ENCODE data around the gene FUNDC1. TPM values are rescaled to one million over a fixed set of nuclear protein-coding genes. Genes with fewer than 3 reads are reported as not detected.

Gene FUNDC1, protein sequence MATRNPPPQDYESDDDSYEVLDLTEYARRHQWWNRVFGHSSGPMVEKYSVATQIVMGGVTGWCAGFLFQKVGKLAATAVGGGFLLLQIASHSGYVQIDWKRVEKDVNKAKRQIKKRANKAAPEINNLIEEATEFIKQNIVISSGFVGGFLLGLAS
- 13.5 and 15.5 TPM in 2 replicates for total RNA-seq

DNA sequence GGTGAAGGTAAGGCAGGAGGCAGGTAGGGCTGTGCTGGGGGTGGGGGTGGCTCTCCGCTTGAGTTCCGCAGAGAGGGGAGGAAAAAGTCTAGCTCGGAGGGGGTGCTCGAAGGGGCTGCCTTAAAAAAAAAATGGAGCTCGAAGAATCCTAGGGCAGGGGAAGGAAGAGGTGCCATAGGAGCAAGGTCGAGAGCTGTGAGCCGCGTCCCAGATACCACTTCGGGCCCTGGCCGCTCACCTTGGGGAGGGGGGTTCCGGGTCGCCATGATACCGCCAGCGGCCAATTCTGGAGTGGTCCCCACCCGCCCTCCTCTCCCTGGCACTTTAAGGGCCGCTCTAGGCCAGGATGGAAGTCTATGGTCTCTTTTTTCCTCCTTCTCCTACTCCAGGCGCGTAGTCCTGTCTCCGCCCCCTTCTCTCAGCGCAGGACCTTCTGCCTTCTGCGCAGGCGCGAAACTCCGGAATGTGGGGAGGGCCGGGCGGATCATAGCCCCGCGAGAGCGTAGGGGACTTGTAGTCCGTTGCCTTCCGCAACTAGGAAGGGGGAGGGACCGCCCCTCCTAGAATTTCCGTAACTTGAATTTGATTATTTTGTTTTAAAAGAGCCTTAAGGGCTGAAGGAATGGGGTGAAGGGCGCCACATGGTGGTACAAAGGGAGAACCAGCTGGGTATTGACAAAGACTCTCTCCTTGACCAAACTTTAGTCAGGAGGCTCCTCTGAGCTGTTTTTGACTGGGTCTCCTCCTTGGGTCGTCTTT, at the start of gene FUNDC1:
FUNDC1 (minus strand) TSS at position 293 of the 759 bp plus-strand sequence; CDS start at position 266, 27 bp downstream.
- DNase-seq (ENCODE audit: low read depth), result peak; percentile 93
- peak within 1 kb of the TSS; percentile 75 for H3K4me3 ChIP-seq (ENCODE audit: low read depth, low read length)
- TF ChIP-seq, protein P1, sequence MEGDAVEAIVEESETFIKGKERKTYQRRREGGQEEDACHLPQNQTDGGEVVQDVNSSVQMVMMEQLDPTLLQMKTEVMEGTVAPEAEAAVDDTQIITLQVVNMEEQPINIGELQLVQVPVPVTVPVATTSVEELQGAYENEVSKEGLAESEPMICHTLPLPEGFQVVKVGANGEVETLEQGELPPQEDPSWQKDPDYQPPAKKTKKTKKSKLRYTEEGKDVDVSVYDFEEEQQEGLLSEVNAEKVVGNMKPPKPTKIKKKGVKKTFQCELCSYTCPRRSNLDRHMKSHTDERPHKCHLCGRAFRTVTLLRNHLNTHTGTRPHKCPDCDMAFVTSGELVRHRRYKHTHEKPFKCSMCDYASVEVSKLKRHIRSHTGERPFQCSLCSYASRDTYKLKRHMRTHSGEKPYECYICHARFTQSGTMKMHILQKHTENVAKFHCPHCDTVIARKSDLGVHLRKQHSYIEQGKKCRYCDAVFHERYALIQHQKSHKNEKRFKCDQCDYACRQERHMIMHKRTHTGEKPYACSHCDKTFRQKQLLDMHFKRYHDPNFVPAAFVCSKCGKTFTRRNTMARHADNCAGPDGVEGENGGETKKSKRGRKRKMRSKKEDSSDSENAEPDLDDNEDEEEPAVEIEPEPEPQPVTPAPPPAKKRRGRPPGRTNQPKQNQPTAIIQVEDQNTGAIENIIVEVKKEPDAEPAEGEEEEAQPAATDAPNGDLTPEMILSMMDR (IDR thresholded peaks at IDR 0.05; ENCODE audit: insufficient read depth, low read depth, low read length), result peak; percentile 26

DNA sequence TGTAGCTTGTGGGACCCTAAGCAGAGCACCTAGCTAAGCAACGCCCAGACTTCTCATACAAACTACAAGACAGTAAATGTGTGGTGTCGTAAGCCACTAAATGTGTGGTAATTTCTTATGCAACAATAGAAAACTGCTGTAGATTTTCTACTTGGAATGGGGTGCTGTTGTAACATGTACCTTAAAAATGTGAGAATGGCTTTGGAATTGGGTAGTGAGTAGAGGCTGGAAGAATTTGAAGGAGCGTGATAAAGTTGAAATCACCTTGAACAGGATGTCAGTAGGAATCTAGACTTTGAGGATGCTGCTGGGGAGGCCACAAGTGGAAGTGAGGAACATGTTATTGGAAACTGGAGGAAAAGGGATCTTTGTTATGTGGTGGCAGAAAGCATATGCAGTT, 43.2 kb upstream of the FUNDC1 start:
- no peak overlapping the region for H3K4me3 ChIP-seq (ENCODE audit: low read depth, low read length)
- TF ChIP-seq, protein P1 (IDR thresholded peaks at IDR 0.05; ENCODE audit: insufficient read depth, low read depth, low read length), result no peak
- DNase-seq (ENCODE audit: low read depth), result no peak

DNA sequence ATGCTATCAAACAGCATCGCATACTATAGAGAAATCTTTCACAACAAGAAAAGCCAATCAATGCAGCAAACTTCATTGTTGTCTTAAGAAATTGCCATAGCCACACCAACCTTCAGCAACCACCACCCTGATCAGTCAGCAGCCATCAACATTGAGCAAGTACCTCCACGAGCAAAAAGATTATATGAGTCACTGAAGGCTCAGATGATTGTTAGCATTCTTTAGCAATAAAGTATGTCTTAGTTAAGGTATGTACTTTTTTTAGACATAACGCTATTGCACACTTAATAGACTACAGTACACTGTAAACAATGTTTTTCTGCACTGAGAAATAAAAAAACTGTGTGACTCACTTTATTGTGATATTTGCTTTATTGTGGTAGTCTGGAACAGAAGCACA, 37.8 kb upstream of the FUNDC1 start:
- peak; percentile 63 for DNase-seq (ENCODE audit: low read depth)
- no peak overlapping the region for H3K4me3 ChIP-seq (ENCODE audit: low read depth, low read length)
- TF ChIP-seq, protein P1 (IDR thresholded peaks at IDR 0.05; ENCODE audit: insufficient read depth, low read depth, low read length), result no peak

DNA sequence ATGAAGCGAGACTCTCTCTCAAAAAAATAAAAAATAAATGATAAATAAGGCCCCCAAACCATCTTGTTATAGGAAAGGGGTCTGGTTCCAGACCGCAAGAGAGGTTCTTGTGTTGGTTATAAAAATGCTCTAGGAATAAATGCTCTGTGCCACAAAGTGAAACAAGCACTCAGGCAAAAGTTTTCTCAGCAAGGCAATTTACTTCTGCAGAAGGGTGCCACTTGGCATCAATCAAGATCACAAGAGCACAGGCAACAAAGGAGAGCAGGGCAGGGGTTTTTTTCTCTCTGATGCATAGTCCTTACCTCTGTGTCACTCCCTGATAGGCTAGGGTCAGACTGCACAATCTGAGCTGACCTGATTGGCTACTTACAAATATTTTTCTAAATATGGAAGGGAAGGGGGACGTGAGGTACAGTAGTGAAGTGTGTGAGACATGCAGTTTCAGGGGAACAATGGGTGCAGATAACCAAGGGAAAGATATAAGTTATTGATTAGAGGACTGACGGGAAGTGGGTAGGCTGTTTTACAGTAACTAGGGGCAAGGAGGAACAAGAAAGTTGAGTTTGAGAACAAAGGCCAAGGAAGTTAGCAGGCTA, 29.8 kb upstream of the FUNDC1 start:
- TF ChIP-seq, protein P1 (IDR thresholded peaks at IDR 0.05; ENCODE audit: insufficient read depth, low read depth, low read length), result no peak
- DNase-seq (ENCODE audit: low read depth), result no peak
- no peak overlapping the region for H3K4me3 ChIP-seq (ENCODE audit: low read depth, low read length)

DNA sequence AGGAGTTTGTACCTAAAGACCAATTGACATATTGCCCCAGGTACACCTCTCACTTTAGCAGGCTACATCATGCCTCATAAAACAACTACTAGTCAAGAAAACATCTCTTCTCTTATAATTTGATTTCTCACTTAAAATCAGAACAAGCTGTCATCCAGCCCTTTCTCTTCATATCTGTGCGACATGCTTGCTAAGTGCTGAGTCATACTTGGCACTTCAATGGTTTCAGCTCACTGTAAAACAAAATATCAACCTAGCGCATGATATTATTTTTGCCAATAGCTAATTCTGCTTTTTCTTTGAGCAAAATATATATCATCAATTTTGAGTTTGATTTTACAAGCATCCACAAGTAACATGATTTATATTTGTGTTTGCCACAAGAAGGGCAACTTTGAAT, 27.9 kb upstream of the FUNDC1 start:
- no peak overlapping the region for H3K4me3 ChIP-seq (ENCODE audit: low read depth, low read length)
- no peak for DNase-seq (ENCODE audit: low read depth)
- TF ChIP-seq, protein P1 (IDR thresholded peaks at IDR 0.05; ENCODE audit: insufficient read depth, low read depth, low read length), result no peak

DNA sequence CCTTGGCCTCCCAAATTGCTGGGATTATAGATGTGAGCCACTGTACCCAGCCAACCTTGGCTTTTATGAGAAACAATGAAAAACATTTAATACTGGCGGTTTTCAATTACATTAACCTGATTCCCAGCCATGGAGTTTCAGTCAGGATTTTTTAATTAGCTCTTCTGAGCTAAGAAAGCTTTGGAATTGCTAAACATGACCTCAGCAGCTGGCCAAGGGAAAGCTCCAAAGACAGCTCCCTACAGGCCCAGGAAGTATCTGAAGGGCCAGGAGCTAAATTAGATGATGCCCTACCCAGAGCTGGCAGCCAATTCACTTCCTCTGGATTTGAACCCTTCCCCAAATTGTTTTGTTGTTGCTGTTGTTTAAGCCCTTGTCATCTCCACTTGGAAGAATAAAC, 26.5 kb upstream of the FUNDC1 start:
- peak; percentile 29 for DNase-seq (ENCODE audit: low read depth)
- H3K4me3 ChIP-seq (ENCODE audit: low read depth, low read length), result no peak overlapping the region
- TF ChIP-seq, protein P1 (IDR thresholded peaks at IDR 0.05; ENCODE audit: insufficient read depth, low read depth, low read length), result no peak
